GM21723 (cell line): ENCODE measurements around the gene SLC27A4.

Source experiments
- ATAC-seq: cut with Tn5 transposase; IDR thresholded peaks from one replicate; pipeline ENCODE4 v1.9.1; 2021; ENCODE audit warnings: mild to moderate bottlenecking, moderate library complexity; ENCODE audit not compliant: unreplicated experiment

Gene SLC27A4

GRCh38 chr9:128361986-128362646 is 21.8 kb downstream of the SLC27A4 start:
- ATAC-seq, result peak; percentile 80

- ATAC-seq, result no peak
Observed at GRCh38 chr9:128362774-128363173, 22.4 kb downstream of the SLC27A4 start.

GRCh38 chr9:128365525-128365924 is 25.2 kb downstream of the SLC27A4 start:
- ATAC-seq, result no peak

GRCh38 chr9:128369024-128369706 is 28.8 kb downstream of the SLC27A4 start:
- no peak for ATAC-seq

GRCh38 chr9:128370367-128370751 is 30.0 kb downstream of the SLC27A4 start:
- ATAC-seq, result no peak

- peak; percentile 84 for ATAC-seq
Observed at GRCh38 chr9:128370752-128371629, 30.7 kb downstream of the SLC27A4 start, which contains the start of gene URM1. Gene URM1 (plus strand): TSS chr9:128371374. CDS start chr9:128371381, 7 bp downstream.

GRCh38 chr9:128371630-128372117 is 31.3 kb downstream of the SLC27A4 start:
- ATAC-seq, result no peak

GRCh38 chr9:128372188-128372641 is 31.9 kb downstream of the SLC27A4 start:
- ATAC-seq, result no peak

- ATAC-seq, result no peak
Observed at GRCh38 chr9:128372784-128373183, 32.5 kb downstream of the SLC27A4 start.

- ATAC-seq, result no peak
Observed at GRCh38 chr9:128374221-128374675, 33.9 kb downstream of the SLC27A4 start.

GRCh38 chr9:128375865-128376264 is 35.5 kb downstream of the SLC27A4 start:
- no peak for ATAC-seq

- ATAC-seq, result no peak
Observed at GRCh38 chr9:128382261-128382660, 41.9 kb downstream of the SLC27A4 start.

- ATAC-seq, result no peak
Observed at GRCh38 chr9:128383007-128383753, 42.9 kb downstream of the SLC27A4 start.

GRCh38 chr9:128383791-128384190 is 43.5 kb downstream of the SLC27A4 start:
- no peak for ATAC-seq

- ATAC-seq, result no peak
Observed at GRCh38 chr9:128384801-128385495, 44.6 kb downstream of the SLC27A4 start.

- no peak for ATAC-seq
Observed at GRCh38 chr9:128385496-128386460, 45.5 kb downstream of the SLC27A4 start.

GRCh38 chr9:128388150-128388549 is 47.8 kb downstream of the SLC27A4 start:
- ATAC-seq, result no peak

GRCh38 chr9:128389395-128390149 is 49.2 kb downstream of the SLC27A4 start:
- ATAC-seq, result no peak
